Measurements from ENCODE around the gene C16orf96.
"Not testable (repeated sequence)": the region's sequence is repeated elsewhere in the genome, so short reads cannot be mapped to it uniquely, and the experiment has no call there.

C16orf96 gene

GRCh38 chr16:4570086-4570485 is 13.9 kb downstream of the C16orf96 start:
- no peak for DNase-seq

- no peak for DNase-seq
These were observed 14.7 kb downstream of the C16orf96 start for GRCh38 chr16:4570688-4571321.

- no peak for DNase-seq
These were observed 16.6 kb downstream of the C16orf96 start for GRCh38 chr16:4572715-4573114.

- not testable (repeated sequence) for DNase-seq
These were observed 17.8 kb downstream of the C16orf96 start for GRCh38 chr16:4573926-4574325.

- DNase-seq, result no peak
These were observed 19.0 kb downstream of the C16orf96 start for GRCh38 chr16:4574919-4575705.

- DNase-seq, result no peak
These were observed 19.9 kb downstream of the C16orf96 start for GRCh38 chr16:4576008-4576407.

- DNase-seq, result no peak
These were observed 22.9 kb downstream of the C16orf96 start for GRCh38 chr16:4578961-4579530.

GRCh38 chr16:4580250-4580649 is 24.1 kb downstream of the C16orf96 start:
- no peak for DNase-seq

- no peak for DNase-seq
These were observed 27.8 kb downstream of the C16orf96 start for GRCh38 chr16:4583906-4584305.

GRCh38 chr16:4586291-4586690 is 30.2 kb downstream of the C16orf96 start:
- no peak for DNase-seq

GRCh38 chr16:4588386-4588785 is 32.2 kb downstream of the C16orf96 start:
- DNase-seq, result no peak

GRCh38 chr16:4588961-4589360 is 32.8 kb downstream of the C16orf96 start:
- no peak for DNase-seq

- no peak for DNase-seq
These were observed 35.1 kb downstream of the C16orf96 start for GRCh38 chr16:4591191-4591590.

GRCh38 chr16:4591706-4592470 is 35.7 kb downstream of the C16orf96 start:
- peak; percentile 20 for DNase-seq

- DNase-seq, result peak; percentile 59
These were observed 36.9 kb downstream of the C16orf96 start for GRCh38 chr16:4593086-4593485.

GRCh38 chr16:4594433-4595410 is 38.6 kb downstream of the C16orf96 start:
- peak; percentile 20 for DNase-seq

- no peak for DNase-seq
These were observed 41.0 kb downstream of the C16orf96 start for GRCh38 chr16:4597174-4597573.

GRCh38 chr16:4599037-4599436 is 42.9 kb downstream of the C16orf96 start:
- DNase-seq, result no peak

- DNase-seq, result peak; percentile 25
These were observed 43.4 kb downstream of the C16orf96 start for GRCh38 chr16:4599545-4599944.

- DNase-seq, result peak; percentile 79
These were observed 45.1 kb downstream of the C16orf96 start for GRCh38 chr16:4601036-4601863.

GRCh38 chr16:4601864-4602186 is 45.7 kb downstream of the C16orf96 start:
- DNase-seq, result no peak

Data from left hindlimb (tissue), 1 donor.